GM12878 (cell line): ENCODE measurements around the gene PPP1R3E. TPM values are rescaled to one million over a fixed set of nuclear protein-coding genes. Genes with fewer than 3 reads are reported as not detected.
A peak's percentile ranks its signal among the peaks of the same experiment; 100 is the strongest.

ENCODE experiments used
- BCL3 ChIP-seq: IDR thresholded peaks from 2 replicates; pipeline ENCODE4 v1.6.1; 2011; ENCODE audit warnings: borderline replicate concordance, low read depth, mild to moderate bottlenecking, moderate library complexity, low read length; ENCODE audit not compliant: insufficient read depth, poor library complexity, severe bottlenecking
- CEBPZ ChIP-seq: fragments of 150-350 bp; IDR thresholded peaks from 2 replicates; pipeline ENCODE4 v1.6.1; 2016; ENCODE audit warnings: low read depth, low read length
- CREB1 ChIP-seq: IDR thresholded peaks from 2 replicates; pipeline ENCODE4 v1.6.1; 2012; ENCODE audit warnings: low read depth, mild to moderate bottlenecking, inconsistent platforms
- EED ChIP-seq: sonication (generic); IDR thresholded peaks from 2 replicates; pipeline ENCODE4 v1.6.1; 2016; ENCODE audit warnings: antibody characterized with exemption, low read depth
- IKZF2 ChIP-seq, 2 experiments: fragments of 450-650 bp; IDR thresholded peaks; 2 replicates each; pipeline ENCODE4 v1.6.1; 2017; ENCODE audit warnings: mild to moderate bottlenecking in 2 of 2, moderate library complexity in 2 of 2
- IRF4 ChIP-seq: IDR thresholded peaks from 2 replicates; pipeline ENCODE4 v1.6.1; 2011; ENCODE audit warnings: low read depth, low read length
- JUND ChIP-seq: IDR thresholded peaks from 2 replicates; pipeline ENCODE4 v1.6.1; 2012; ENCODE audit warnings: low read depth, mild to moderate bottlenecking, low read length, improper control_type of control experiment, moderate library complexity
- KLF5 ChIP-seq: fragments of 450-650 bp; IDR thresholded peaks from 2 replicates; pipeline ENCODE4 v1.6.1; 2014; ENCODE audit warnings: mild to moderate bottlenecking; ENCODE audit not compliant: partially characterized antibody
- NBN ChIP-seq: fragments of 450-650 bp; IDR thresholded peaks from 2 replicates; pipeline ENCODE4 v1.6.1; 2016
- NFYB ChIP-seq: IDR thresholded peaks from 2 replicates; pipeline ENCODE4 v1.6.1; 2011; ENCODE audit warnings: low read depth, mild to moderate bottlenecking, low read length, improper control_type of control experiment, moderate library complexity; ENCODE audit not compliant: insufficient read depth
- NR2C1 ChIP-seq: fragments of 450-650 bp; IDR thresholded peaks from 2 replicates; pipeline ENCODE4 v1.6.1; 2017; ENCODE audit warnings: antibody characterized with exemption, mild to moderate bottlenecking, moderate library complexity
- PBX3 ChIP-seq: IDR thresholded peaks from 2 replicates; pipeline ENCODE4 v1.6.1; 2011; ENCODE audit warnings: mild to moderate bottlenecking, low read depth, low read length, moderate library complexity; ENCODE audit not compliant: insufficient replicate concordance
- PKNOX1 ChIP-seq: fragments of 450-650 bp; IDR thresholded peaks from 2 replicates; pipeline ENCODE4 v1.6.1; 2016; ENCODE audit warnings: mild to moderate bottlenecking
- RB1 ChIP-seq: fragments of 450-650 bp; formaldehyde crosslinking; IDR thresholded peaks from 2 replicates; pipeline ENCODE4 v1.6.1; 2017; ENCODE audit warnings: mild to moderate bottlenecking, borderline replicate concordance
- SIN3A ChIP-seq: IDR thresholded peaks from 2 replicates; pipeline ENCODE4 v1.6.1; 2012; ENCODE audit warnings: low read depth, low read length, improper control_type of control experiment
- SKIL ChIP-seq: fragments of 450-650 bp; IDR thresholded peaks from 2 replicates; pipeline ENCODE4 v1.6.1; 2017; ENCODE audit warnings: mild to moderate bottlenecking, low read depth, inconsistent platforms; ENCODE audit not compliant: poor library complexity, severe bottlenecking
- STAT3 ChIP-seq: IDR thresholded peaks from 2 replicates; pipeline ENCODE4 v1.6.1; 2011; ENCODE audit warnings: low read depth, low read length, improper control_type of control experiment
- SUPT20H ChIP-seq: IDR thresholded peaks from 2 replicates; pipeline ENCODE4 v1.6.1; 2011; ENCODE audit warnings: low read depth, mild to moderate bottlenecking, low read length, moderate library complexity, borderline replicate concordance; ENCODE audit not compliant: control insufficient read depth
- ZNF274 ChIP-seq: IDR thresholded peaks from one replicate; pipeline ENCODE4 v1.8.0; 2011; ENCODE audit not compliant: insufficient read length, insufficient read depth
- polyA plus RNA-seq, 11 experiments: library from polyadenylated mRNA; depleted of rRNA in 4 of 11; unstranded in 6 of 11; stranded (reverse) in 5 of 11; fragments of >200 nt; fragmentation: Nextera tagmentation in 4 of 11; fragmentation: Illumina TruSeq in 1 of 11; extraction: Ambion mirVana in 4 of 11; extraction: Trizol in 1 of 11; gene quantifications; 1 replicate in 1 of 11; 2 replicates in 10 of 11; pipeline versions ENCODE4 v1.2.1 to v1.2.3, GENCODE V29; 2011 to 2016; ENCODE audit warnings: inconsistent platforms in 2 of 11, missing spikeins in 2 of 11, low read depth in 1 of 11
- total RNA-seq, 4 experiments: library from RNA; depleted of rRNA in 3 of 4; stranded (reverse); fragments of >200 nt in 3 of 4; fragmentation: Illumina TruSeq in 1 of 4; extraction: Trizol in 1 of 4; gene quantifications; 2 replicates each; pipeline versions ENCODE4 v1.2.1 to v1.2.3, GENCODE V29; 2013 to 2021

PPP1R3E gene
- total and polyA plus RNA-seq, 10 of the 15 experiments (the other 5 are each of a cell fraction or from before 2014, with no cell fraction given): 4.6 to 26.4 (median 7.1) TPM

DNA sequence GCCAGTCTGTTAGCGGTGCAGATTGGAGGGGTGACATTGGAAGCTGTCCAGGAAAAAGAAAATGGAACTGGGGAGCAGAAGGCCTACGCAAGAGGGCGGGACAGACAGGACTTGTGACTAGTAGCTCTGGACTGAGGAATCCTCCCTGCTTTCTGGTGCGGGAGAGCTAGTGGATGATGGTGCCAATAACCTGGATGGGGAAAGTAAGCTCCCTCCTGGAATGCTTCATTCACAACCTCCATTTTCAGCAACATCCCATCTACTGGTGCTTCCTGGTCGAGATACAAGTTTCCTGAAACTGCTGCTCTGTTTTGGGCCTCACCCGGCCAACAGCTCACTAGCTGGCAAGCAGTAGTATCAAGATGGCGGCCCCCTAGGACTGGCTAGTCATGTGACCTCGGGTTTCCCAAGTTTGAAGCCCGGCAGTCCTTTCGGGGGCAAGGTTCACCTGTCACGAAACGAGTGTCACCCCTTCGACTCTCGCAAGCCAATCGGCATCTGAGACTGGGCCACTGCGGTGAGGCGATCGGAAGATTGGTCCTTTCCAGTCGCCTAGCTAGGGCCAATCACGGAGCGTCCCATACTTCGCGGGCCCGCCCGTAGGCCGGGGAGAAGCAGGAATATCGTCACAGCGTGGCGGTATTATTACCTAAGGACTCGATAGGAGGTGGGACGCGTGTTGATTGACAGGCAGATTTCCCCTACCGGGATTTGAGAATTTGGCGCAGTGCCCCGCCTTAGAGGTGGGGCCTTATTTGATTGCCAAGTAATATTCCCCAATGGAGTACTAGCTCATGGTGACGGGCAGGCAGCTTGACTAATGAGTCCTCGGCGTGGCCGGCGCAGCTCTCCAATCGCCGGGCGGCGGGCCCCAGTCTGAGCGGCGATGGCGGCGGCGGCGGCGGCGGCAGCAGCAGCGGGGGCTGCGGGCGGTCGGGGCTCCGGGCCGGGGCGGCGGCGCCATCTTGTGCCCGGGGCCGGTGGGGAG lies 18.2 kb upstream of the PPP1R3E start, which contains the start of gene PABPN1 (continued):
- TF ChIP-seq BCL3 (no peak), NBN (peak; percentile 92), SUPT20H (no peak), PKNOX1 (peak; percentile 100), ZNF274 (no peak), EED (peak; percentile 18; the same call in 1 of the 2 replicates), JUND (no peak), CREB1 (peak; percentile 98), PBX3 (peak; percentile 99), RB1 (0 out of 2 replicates have a peak, but pooled peaks have one; percentile 18), NR2C1 (peak; percentile 91), SKIL (peak; percentile 88), NFYB (no peak; the same call in none of the 2 replicates), KLF5 (peak; percentile 94), IKZF2 (IDR thresholded peaks at IDR 0.05) (peak in 1 of 2 experiments; percentile 15; a peak in 2 of 4 replicates), STAT3 (no peak), CEBPZ (peak; percentile 98), SIN3A (peak; percentile 55; the same call in 1 of the 2 replicates), IRF4 (peak; percentile 27; the same call in 1 of the 2 replicates)
